GM18870 (cell line): ENCODE data around the gene CLTC.
"Not testable (repeated sequence)": the region's sequence is repeated elsewhere in the genome, so short reads cannot be mapped to it uniquely, and the experiment has no call there.

Experiments used
- ATAC-seq: cut with Tn5 transposase; IDR thresholded peaks from one replicate; pipeline ENCODE4 v1.9.1; 2021; ENCODE audit warnings: moderate library complexity; ENCODE audit not compliant: unreplicated experiment

CLTC gene

DNA sequence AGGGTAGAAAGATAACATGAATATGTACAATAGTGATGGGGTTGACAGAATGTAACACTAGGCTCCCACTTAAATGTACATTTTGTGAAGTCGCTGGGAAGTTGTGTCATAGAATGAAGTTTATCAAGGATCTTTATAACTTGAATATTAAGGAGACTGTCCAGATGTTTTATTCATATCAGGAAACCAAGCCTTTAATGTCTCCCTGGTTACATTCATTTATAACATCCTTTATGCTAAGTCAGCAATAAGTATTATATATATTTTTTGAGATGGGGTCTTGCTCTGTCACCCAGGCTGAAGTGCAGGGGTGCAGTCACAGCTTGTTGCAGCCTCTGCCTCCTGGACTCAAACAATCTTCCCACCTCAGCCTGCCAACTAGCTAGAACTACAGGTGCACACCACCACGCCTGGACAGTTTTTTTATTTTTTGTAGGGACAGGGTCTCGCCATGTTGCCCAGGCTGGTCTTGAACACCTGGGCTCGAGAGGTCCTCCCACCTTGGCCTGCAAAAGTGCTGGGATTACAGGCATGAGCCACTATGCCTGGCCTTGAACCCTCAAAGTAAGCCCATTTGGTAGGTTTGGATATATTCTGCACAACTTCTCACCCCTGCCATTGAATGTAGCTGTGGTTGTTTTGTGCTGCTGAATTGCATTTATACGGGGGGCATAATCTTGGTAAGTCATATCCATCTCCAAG is 14.1 kb downstream of the CLTC start:
- ATAC-seq: no peak

DNA sequence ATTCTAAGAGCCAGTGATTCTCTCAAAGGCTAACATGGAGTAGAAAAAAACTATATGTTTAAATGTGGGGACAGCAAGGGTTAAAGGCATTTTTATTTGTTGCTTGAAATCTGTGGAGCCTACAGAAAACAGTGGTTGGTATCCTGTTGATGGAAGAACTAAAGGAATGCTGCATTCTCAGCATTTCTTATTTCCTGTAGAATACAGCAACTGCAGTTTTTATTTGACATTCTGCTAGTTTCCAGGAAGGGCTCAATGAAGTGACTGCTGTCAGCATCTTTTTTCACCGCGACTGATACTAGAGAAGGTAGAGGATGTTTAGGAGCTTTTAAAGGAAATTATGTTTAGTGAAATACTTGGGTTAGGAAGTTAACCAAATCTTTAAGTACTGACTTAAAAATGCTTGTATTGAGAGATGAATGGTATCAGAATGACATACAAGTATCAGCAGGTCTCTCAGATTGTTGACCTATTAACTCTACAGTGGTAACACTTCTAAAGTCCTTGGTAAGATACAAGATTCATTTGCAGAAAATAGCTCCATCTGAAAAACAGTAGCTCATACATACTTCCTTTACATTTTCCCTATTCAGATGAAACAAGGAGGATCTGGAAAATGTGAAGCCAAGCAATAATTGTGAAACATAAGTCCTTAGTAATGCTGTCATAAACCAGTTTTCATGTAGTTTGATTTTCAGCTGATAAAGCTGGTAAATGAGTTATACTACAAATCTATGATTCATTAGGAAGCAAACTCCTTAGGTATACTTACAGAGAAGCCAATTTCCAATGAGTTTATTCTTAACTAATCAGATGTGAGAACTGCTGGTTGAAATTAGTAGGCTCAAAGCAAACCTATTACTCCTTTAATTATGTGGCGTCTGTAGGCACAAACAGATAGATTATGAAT is 15.2 kb downstream of the CLTC start:
- ATAC-seq: no peak

DNA sequence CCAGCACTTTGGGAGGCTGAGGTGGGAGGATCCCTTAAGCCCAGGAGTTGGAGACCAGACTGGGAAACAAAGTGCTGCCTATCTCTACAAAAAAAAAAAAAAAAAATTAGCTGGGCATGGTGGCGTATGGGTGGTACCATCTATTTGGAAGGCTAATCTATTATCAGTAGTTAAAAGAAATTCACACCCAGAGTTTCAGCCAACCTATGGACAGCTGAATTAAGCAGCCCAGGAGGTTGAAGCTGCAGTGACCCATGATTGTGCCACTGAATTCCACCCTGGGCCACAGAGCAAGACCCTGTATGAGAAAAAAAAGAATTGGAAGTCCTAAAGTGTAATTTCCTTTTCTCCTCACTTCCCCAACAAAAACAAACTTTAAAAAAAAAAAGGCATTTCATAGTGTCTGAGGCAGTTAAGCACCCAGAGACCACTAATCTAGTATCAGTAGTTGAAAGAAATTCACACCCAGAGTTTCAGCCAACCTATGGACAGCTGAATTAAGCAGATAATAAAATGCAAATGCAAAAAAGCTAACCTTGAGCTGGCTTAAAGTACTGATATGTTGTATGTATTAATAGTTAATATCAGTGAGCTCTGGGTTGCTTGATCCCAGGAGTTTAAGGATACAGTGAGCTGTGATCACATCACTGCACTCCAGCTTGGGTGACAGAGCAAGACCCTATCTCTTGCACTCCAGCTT is 18.1 kb downstream of the CLTC start:
- ATAC-seq: no peak

DNA sequence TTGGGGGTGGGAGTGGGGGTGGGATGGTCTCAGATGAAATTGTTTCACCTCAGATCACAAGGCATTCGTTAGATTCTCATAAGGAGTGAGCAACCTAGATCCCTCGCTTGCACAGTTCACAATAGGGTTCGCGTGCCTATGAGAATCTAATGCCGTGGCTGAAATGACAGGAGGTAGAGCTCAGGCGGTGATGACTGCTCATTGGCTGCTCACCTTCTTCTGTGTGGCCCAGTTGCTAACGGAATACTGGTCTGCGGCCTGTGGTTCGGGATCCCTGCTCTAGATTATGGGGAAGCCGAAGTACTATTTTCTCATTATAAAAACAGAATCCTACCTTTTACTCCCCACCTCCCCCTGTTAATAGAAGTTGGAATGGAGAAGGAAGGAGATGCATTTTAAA is 18.9 kb downstream of the CLTC start:
- ATAC-seq: no peak

DNA sequence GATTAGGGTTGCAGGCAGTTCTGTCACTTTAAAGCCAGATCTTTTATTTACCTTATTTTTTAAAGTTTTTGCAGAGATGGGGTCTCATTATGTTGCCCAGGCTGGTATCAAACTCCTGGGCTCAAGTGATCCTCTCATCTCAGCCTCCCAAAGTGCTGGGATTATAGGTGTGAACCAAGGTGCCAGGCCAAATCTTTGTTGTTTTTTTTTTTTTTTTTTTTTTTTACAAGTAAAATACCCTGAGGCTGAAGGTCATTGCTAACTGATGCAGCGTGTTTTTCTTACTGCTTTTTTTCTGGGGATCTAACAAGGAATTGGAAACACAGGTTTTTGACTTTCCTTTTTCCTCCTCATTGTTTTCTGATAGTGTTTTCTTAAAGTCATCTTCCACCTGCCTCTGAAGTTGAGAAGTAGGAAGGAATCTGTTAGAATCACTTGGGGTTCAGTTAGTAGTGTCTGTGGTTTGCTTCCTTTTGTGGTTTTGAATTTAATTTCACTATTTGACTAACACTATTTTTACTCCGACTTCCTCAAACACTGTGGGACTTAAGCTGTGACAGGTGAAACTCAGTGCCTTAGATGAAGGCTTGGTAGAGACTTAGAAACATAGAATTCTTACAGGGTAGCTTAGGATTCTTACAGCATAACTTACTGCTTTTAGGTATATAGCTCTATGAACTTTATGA is 22.2 kb downstream of the CLTC start:
- peak; percentile 79 for ATAC-seq

DNA sequence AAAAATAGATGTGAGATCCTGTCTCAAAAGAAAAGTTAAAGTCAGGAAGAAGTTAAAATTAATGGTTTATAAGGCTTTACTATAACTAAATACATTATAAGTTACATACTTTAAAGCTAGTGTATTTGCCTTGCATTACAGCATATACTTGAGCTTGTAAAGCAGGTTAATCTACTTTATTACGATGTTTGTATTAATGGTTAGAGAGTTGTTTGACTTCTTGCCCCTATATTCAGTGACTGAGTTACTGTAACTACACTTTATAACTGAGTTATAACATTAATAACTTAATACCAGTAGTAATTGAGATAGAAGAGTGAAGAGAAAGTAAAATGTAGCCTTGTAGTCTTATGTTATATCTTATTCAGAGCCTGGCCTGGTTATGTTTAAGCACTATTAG is 22.9 kb downstream of the CLTC start:
- no peak for ATAC-seq

DNA sequence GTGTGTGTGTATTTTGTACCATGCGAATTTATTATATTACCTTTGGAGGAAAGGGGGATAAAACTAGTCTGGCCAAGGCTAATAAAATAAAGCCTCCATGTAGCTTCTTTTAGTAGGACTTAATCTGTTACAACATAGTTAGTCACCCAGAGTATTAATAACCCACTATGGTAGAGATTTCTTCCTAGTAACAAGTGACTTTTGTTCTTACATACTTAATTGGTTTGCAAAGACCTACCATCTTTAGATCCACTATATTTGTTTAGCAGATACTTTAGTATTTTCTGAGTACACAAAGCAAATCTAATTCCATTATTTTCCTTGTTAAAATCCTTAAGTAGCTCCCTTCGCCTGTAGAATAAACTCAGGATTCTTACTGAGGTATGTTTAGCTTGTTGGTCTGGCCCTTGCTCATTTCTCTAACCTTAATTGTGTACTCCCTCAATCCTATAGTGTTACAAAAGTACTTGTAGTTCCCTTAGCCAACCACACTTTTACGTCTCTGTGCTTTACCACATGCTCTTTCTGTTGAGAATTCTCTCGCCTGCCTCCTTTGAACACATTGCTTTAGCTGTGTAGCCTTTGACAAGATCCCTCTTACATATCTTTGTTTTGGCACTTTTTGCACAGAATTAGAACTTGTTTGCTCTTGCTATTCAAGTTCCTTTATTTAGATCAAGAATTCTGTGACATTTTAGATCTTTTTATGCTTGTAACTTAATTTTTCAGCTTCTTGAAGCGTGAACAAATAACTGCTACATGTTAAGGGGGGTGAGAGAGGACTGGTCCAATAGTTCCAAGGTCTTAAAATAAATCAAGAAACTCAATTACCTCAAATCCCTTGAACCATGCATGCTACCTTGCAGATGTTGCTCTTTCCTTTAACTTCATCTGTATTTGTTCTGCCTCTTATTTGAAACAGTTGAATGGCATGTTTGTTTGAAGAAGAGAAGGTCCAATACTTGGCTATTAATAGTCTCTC is 23.8 kb downstream of the CLTC start:
- ATAC-seq: no peak

DNA sequence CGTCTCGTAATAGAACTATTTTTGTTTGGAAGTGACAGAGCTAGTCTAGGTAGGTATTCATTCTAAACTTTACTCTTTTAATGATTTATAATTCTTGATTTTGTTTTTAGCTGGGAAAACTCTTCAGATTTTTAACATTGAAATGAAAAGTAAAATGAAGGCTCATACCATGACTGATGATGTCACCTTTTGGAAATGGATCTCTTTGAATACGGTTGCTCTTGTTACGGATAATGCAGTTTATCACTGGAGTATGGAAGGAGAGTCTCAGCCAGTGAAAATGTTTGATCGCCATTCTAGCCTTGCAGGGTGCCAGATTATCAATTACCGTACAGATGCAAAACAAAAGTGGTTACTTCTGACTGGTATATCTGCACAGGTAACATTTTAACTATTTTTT is 27.6 kb downstream of the CLTC start:
- ATAC-seq: no peak

DNA sequence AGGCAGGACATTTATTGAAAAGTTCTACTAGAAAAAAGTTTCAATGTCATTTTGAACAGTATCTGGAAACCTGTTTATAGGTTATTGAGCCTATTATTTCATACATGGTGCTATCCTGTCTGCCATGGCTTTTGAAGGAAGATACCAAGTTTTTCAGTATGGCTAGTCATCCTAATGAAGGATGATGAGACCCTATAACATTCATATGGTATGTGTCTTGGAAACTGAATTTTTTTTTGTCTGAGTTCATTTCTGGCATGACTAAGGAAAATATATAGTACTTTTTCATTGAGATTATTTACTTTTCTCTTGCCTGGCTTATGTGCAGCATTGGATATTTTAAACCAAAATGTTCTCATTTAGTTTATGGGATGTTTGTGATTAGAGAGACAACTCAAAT is 30.2 kb downstream of the CLTC start:
- ATAC-seq: no peak

DNA sequence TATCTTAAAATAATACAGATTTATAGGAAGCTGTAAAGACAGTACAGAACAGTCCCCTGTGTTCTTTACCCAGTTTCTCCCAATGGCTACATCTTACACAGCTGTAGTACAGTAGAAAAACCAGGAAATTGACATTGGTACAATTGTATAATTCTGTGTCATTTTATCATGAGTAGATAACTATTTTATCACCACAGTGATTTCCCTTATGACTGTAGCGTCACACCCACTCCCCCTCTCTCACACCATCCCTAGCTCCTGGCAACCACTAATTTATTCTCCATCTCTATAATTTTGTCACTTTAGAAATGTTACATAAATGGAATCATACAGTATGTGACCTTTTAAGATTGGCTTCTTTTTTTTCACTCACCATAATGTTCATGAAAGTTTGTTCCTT is 30.9 kb downstream of the CLTC start:
- ATAC-seq: no peak

DNA sequence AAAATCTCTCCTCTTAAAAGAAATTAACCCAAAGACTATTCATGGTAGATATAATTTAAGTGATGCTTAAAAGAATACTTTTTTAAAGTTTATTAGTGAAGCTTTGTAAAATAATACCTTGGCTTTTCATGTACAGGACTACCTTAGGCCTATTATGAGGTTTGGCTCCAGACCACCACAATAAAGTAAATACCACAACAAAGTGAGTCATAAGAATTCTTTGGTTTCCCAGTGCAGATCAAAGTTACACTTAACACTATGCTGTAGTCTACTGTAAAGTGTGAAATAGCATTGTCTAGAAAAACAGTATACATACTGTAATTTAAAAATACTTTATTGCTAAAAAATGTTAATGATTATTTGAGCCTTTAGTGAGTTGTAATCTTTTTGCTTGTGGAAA is 31.7 kb downstream of the CLTC start:
- ATAC-seq: no peak

DNA sequence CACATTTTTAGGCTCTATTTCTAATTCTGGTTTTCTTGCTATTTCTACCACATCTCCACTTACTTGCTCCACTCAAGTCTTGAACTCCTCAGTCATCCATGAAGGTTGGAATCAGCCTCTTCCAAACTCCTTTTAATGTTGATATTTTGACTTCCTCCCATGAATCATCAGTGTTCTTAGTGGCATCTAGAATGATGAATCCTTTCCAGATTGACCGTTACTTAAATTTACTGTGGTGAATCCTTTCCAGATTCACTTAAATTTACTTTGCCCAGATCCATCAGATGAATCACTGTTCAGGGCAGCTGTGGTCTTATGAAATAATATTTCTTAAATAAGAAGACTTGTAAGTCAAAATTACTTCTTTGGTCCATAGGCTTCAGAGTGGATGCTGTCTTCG is 32.4 kb downstream of the CLTC start:
- no peak for ATAC-seq

DNA sequence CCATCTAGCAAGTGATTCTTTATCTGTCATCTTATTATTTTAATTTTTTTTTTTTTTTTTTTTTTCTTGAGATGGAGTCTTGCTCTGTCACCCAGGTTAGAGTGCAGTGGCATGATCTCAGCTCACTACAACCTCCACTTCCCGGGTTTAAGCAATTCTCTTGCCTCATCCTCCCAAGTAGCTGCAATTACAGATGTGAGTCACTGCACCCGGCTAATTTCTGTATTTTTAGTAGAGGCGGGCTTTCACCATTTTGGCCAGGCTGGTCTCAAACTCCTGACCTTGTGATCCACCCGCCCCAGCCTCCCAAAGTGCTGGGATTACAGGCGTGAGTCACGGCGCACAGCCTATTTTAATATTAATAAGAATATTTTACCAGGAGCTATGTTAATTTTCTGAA is 36.9 kb downstream of the CLTC start:
- ATAC-seq: not testable (repeated sequence)

DNA sequence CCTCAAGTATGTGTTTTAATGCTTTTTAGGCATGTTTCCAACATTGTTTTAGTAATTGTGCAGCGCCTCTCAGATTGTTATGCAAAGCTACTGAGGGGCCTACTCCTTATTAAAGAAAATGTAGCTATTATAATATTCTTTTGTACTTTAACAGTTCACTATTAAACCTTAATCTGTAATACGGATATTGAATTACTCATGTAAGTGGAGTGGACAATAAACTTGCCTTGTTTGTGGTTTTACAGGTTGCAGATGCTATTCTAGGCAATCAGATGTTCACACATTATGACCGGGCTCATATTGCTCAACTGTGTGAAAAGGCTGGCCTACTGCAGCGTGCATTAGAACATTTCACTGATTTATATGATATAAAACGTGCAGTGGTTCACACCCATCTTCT is 46.5 kb downstream of the CLTC start:
- ATAC-seq: no peak

DNA sequence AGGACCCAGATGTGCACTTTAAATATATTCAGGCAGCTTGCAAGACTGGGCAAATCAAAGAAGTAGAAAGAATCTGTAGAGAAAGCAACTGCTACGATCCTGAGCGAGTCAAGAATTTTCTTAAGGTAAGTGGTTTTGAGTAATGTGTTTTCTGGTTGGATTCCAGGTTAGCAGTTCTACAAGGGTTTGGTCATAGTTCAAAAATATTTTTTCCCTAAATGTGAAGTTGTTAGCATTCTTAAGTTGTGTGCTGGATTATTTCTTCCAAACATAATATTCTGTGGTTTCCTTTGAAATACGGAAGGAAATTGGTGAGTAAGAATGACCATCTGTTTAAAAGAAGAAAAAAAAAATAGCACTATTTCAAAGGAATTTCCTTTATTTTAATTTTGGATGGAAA is 49.1 kb downstream of the CLTC start:
- no peak for ATAC-seq

DNA sequence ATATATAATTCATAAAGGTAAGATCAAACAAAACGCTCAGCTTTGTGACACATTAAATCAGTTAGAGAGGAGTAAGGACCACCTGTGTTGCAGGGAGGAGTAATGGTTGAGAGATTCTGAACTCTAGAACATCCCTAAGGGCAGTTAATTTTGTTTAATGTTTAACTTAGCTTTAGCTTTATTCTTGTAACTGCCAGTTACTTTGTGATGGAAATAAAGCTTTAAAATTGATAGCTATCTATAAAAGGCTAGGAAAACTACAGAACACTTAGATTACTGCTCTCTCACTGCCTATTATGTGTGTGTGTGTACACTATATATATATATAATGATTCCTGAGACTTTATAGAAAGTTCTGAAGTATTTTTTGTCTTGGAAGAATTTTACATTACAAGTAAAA is 49.7 kb downstream of the CLTC start:
- ATAC-seq: no peak

DNA sequence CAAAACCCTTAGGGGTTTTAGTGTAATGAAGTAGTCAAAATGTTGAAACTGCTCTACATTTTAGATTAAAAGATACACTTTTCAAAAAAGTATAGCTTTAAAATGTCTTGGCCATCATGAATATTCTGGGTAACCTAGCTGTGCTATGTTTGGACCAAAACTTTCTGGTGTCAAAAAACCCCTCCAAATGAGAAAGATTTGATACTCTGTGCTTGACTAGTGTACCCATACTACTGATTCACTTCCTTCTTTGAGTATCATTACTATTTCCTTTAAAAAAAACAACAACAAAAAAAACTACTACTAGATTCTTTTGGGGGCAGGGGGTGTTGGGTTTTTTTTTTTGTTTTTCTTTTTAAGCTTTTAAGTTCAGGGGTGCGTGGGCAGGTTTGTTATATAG is 50.2 kb downstream of the CLTC start:
- ATAC-seq: no peak

DNA sequence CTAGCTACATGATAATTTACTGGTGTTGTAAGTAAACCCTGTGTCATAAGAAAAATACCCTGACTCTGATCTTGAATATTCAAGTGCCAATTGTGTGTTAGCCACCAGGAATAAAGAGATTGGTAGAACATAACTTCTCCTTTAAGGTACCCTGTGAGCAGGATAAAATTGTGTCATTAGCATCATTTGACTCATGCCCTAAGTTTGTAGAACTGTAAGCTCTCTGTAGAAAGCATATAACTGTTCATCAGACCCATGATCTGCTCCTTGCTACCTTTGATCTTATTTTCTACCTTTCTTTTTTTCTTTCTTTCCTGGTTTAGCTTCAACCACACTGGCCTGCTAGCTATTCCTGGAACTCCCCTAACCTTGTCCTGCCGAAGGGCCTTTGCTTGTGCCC is 51.7 kb downstream of the CLTC start:
- ATAC-seq: no peak

DNA sequence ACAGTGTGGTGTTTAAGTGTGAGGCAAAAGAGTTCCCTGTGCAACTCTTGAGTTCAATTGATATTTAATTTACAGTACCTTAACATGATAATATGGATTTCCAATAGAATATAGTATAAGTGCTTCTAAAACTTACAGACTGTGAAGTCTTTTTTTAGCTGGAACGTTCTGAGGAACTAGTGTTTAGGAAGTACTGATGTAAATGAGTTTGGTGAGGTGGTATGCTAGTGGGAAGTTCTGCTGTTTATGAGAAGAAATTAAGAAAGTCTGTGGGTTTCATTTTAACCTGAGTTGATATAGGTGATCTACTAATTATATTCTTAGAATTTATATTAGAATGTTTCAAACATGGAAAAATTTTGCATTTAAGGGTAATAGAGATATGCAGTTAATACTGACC is 55.5 kb downstream of the CLTC start:
- no peak for ATAC-seq

DNA sequence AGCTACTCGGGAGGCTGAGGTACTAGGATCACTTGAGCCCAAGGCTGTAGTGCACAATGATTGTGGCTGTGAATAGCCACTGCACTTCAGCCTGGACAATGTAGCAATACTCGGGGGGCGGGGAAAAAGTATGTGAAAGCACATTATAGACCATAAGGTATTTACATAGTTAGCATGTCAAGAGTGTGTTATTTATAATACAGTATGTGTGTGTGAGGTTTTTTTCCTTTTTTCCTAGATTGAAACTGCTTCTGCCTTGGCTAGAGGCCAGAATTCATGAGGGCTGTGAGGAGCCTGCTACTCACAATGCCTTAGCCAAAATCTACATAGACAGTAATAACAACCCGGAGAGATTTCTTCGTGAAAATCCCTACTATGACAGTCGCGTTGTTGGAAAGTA is 57.0 kb downstream of the CLTC start:
- ATAC-seq: no peak
